ENCODE measurements around the gene GPBP1L1. TPM values are rescaled to one million over a fixed set of nuclear protein-coding genes. Genes with fewer than 3 reads are reported as not detected.
"Not testable (repeated sequence)": the region's sequence is repeated elsewhere in the genome, so short reads cannot be mapped to it uniquely, and the experiment has no call there.

Gene GPBP1L1
- total RNA-seq, 1 donor from 2014 or later, result 96.4 TPM

- intact Hi-C loops (cut with micrococcal nuclease), result no loop called here
These were observed 1.9 kb downstream of the GPBP1L1 start for GRCh38 chr1:45684402-45684801.

DNA sequence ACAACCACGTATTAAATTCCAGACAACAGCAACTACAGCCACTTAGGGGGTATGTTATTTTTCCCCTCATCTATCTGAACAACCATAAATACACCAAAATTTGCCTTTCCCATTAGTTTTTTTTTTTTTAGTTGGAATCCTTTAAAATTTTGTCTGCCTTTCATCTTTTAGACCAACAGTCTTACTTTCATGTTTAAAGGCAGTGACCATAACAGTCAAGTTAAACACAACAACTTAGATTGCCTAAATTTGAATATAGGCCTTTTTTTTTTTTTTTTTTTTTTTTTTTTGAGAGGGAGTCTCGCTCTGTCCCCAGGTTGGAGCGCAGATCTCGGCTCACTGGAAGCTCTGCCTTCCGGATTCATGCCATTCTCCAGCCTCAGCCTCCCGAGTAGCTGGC, 3.4 kb downstream of the GPBP1L1 start:
- intact Hi-C loops (cut with micrococcal nuclease), result no loop called here

- intact Hi-C loops (cut with micrococcal nuclease), result no loop called here
These were observed 7.2 kb downstream of the GPBP1L1 start for GRCh38 chr1:45679123-45679522.

GRCh38 chr1:45678489-45678888, 7.8 kb downstream of the GPBP1L1 start:
- intact Hi-C loops (cut with micrococcal nuclease), result no loop called here

DNA sequence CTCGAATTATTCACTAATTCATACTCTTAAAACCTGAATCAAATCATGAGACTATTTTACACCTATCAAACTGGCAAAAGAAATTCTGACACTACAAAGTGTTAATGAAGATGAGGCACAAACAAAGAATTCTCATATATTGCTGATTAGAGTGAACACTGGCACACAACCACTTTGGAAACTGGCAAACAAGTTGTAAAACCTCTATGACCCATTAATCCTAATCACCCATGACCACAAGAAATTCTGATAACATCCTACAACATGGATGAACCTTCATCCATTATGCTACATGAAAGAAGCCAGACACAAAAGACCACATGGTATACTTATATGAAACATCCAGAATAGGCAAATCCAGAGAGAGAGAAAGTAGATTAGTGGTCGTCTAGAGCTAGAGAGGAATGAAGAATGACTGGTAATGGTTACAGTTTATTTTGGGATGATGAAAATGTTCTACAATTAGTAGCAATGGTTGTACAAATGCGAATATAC, 8.5 kb downstream of the GPBP1L1 start:
- intact Hi-C loops (cut with micrococcal nuclease), result no loop called here

DNA sequence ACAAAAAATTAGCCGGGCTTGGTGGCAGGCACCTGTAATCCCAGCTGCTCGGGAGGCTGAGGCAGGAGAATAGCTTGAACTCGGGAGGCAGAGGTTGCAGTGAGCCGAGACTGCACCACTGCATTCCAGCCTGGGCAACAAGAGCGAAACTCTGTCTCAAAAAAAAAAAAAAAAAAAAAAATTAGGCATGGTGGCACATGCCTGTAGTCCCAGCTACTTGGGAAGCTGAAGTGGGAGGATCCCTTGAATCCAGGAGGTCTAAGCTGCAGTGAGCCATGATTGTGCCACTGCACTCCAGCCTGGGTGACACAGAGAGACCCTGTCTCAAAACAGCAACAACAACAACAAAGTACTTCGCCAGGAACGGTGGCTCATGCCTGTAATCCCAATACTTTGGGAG, 9.8 kb downstream of the GPBP1L1 start:
- intact Hi-C loops (cut with micrococcal nuclease), result not testable (repeated sequence)

GRCh38 chr1:45674478-45674877, 11.9 kb downstream of the GPBP1L1 start:
- intact Hi-C loops (cut with micrococcal nuclease), result no loop called here

DNA sequence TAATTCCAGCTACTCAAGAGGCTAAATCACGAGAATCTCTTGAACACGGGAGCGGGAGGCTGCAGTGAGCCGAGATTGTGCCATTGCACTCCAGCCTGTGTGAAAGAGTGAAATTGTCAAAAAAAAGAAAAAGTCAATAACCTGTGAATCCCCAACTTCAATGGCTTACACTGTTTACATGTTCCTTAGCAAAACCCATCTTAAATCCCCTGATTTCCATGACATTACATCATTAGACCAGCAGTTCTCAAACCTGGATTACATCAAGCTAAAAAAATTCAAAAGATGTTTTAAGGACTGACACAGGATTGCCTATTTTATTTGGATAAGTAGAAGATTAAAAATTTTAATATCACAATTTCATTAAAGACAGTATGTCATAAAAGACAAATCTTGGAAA, 12.4 kb downstream of the GPBP1L1 start:
- intact Hi-C loops (cut with micrococcal nuclease), result no loop called here

GRCh38 chr1:45669859-45670655, 16.3 kb downstream of the GPBP1L1 start:
- intact Hi-C loops (cut with micrococcal nuclease), result no loop called here

DNA sequence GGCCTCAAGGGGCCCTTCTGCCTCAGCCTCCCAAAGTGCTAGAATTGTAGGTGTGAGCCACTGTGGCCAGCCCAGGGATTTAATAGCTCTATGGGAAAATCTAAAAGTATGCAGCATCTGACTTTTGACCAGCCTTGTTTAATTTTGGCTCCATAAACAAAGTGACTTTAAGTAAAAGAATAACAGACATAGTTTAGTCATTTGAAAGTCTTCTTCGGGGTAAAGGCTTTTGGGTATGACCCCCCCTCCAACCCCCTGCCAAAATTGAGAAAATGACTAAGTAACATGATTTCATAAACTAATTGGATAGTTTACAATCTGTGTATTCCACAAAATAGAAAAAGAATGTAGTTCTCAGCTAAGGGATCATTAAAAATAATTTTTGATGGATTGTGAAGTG, 17.0 kb downstream of the GPBP1L1 start:
- intact Hi-C loops (cut with micrococcal nuclease), result no loop called here

- intact Hi-C loops (cut with micrococcal nuclease), result no loop called here
These were observed 17.8 kb downstream of the GPBP1L1 start for GRCh38 chr1:45668526-45668925.

DNA sequence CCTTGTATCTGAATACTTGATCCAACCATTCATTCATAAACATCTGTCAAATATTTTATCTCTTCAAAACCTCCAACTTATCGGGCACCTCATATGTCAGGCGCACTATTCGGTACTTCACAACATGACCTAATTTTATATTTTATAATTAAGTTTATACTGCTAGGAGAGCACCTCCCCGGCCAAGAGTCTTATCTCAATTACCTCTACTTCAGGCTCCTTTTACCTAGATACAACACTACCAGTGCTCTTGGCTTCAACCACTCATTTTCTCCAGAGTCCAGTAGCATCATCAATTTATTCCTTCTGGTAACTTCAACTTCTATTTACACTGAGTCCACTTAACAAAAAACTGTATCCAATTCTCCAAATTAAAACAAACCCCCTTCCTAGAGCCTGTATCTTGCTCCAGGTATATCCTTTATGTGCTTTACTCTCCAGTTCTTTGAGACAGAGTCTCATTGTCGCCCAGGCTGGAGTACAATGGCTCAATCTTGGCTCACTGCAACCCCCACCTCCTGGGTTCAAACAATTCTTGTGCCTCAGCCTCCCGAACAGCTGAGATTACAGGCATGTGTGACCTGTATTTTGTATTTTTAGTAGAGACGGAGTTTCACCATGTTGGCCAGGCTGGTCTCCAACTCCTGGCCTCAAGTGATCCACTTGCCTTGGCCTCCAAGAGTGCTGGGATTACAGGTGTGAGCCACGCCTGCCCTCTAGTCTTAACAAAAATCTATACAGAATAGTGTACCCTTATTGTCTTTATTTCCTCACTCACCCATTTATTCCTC, 18.8 kb downstream of the GPBP1L1 start:
- intact Hi-C loops (cut with micrococcal nuclease), result no loop called here

DNA sequence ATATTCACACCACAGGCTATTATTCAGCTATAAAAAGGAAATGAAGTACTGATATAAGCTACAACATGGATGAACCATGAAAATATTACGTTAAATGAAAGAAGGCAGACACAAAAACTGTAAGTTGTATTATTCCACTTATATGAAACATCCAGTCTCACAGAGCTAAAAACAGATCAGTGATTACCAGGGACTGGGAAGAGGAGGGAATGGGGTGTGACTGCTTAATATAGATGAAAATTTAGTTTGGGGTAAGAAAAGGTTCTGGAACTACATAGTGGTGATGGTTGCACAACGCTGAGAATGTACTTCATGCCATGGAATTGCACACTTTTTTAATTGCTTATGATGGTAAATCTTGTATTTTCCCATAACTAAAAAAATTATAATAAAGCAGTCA, 19.5 kb downstream of the GPBP1L1 start:
- intact Hi-C loops (cut with micrococcal nuclease), result no loop called here

GRCh38 chr1:45660336-45660735, 26.0 kb downstream of the GPBP1L1 start:
- intact Hi-C loops (cut with micrococcal nuclease), result no loop called here

DNA sequence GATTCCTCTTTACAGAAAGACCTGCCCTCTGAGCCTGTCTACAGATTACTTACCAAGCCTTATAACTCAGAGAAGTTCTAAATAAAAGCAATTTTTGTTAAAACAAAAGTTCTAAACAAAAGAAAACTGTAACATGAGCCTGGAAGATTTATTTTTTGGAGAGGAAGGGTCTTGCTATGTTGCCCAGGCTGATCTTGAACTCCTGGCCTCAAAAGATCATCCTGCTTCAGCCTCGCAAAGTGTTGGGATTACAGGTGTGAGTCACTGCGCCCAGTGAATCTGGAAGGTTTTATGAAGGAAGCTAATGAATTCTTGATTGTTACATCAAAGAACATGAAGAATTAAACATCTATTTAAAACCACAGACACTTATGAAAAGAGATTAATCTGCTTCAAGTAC, 27.1 kb downstream of the GPBP1L1 start:
- intact Hi-C loops (cut with micrococcal nuclease), result no loop called here

DNA sequence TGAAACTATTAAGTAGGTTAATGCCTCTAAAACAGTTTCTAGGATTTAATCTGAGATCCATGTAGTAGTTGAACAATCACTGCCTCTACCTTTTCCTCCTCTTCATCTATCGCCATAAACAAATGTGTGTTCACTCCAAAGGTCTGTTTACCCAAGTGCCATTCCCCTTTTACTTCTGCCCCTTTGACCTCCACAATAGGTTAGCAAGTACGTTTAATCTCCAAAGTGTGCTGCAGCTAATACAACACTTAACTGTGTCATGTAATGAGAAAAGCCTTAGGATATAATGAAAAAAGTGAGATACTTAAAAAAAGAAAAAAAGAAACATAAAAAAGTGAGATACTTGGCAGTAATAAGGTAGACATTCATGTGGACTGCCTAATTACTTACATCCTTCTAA, 28.2 kb downstream of the GPBP1L1 start:
- intact Hi-C loops (cut with micrococcal nuclease), result no loop called here

DNA sequence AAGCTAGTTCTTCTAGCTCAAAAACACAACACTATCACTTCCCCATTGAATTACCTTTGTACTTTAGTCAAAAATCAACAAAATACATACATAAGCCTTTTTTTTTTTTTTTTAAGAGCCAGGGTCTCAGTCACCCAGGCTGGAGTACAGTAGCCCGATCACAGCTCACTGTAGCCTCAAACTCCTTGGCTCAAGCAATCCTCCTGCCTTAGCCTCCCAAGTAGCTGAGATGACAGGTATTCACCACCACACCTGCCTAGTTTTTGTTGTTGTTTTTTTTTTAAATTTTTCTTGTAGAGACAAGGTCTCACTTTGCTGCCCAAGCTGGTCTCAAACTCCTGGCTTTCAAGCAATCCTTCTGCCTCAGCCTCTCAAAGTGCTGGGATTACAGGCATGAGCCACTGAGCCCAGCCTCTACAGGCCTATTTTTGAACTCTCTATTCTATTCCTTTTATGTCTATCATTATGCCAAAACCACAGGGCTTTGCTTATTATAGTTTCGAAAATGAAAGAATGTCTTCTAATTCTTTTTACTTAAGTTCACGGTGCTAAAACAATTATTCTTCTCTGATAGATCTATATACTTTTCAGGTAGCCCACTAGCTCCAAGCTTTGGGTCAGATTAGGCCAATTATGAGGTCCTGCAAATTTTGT, 29.6 kb downstream of the GPBP1L1 start:
- intact Hi-C loops (cut with micrococcal nuclease), result no loop called here

- intact Hi-C loops (cut with micrococcal nuclease), result no loop called here
These were observed 31.6 kb downstream of the GPBP1L1 start for GRCh38 chr1:45654540-45655280.

DNA sequence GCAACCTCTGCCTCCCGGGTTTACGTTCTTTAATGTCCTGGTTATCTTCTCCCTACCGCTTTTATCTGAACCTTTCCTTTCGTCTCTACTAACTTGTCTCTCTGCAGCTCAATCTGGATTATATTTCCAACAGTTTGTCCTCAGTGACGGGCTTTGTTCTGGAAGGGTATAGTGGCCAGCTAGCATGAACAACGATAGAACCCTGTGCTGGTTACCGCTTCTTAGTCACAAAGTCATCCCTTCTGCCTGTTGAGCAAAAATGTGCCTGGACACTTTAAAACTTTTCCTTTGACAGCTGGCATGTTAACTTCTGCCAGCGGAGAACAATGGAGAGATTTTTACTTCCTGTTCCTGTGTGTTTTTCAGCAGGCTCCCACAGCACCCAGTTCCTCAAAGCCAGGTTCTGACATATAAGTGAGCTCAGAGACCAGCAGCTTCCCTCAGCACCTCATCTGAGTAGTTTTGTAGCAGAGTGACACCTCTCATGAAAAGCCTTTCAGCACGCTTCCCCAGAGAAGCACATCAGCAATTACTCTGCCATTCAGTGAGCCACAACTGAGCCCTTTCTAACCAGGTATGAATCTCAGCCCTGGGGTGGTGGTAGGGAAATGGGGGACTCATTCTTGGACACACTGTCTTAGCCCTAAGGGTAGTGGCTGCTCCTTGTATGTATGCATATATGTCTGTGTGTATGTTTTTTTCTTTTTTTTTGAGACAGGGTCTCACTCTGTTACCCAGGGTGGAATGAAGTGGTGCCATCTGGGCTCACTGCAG, 38.9 kb downstream of the GPBP1L1 start:
- intact Hi-C loops (cut with micrococcal nuclease), result loop anchor here (10.0 kb wide), 1 partner anchor 197 kb away; no protein-coding TSS in a partner anchor

- intact Hi-C loops (cut with micrococcal nuclease), result loop anchor here (10.0 kb wide), 1 partner anchor 200 kb away; no protein-coding TSS in a partner anchor
These were observed 41.7 kb downstream of the GPBP1L1 start for GRCh38 chr1:45644661-45645060.
